HCT116 (cell line): ENCODE results near the gene APBA1. TPM values are rescaled to one million over a fixed set of nuclear protein-coding genes. Genes with fewer than 3 reads are reported as not detected.

Experiments
- ATAC-seq: fragments of 200-7000 bp; cut with Tn5 transposase; 2 replicates; pipeline ENCODE4 v1.9.1; 2020; ENCODE audit warnings: mild to moderate bottlenecking, moderate library complexity
- BruUV-seq: library from RNA; stranded (reverse); fragments of 400-500 nt; replicated peaks from 2 replicates; lab custom pipeline; 2021; lab: Mats Ljungman, UMichigan
- CTCF ChIA-PET: fragments of 300-600 bp; sonication (Branson Sonifier 250); formaldehyde crosslinking; loops from one replicate; lab custom pipeline; 2021; ENCODE audit warnings: antibody characterized with exemption; lab: Charles Lee
- POLR2A ChIA-PET: fragments of 300-600, 350-600 bp; sonication (Branson Sonifier 250); formaldehyde crosslinking; loops from one replicate; lab custom pipeline; 2021; ENCODE audit warnings: antibody characterized with exemption; lab: Charles Lee
- RAD21 ChIA-PET, 2 experiments: fragments of 300-600 bp; sonication (Branson Sonifier 250); formaldehyde crosslinking; loops; one replicate each; lab custom pipeline; 2023; ENCODE audit warnings: low total read pairs in 2 of 2; ENCODE audit not compliant: uncharacterized antibody in 2 of 2, unreplicated experiment in 2 of 2, low non-redundant PET in 1 of 2; lab: Charles Lee
- DNase-seq: peaks from one replicate; pipeline ENCODE4 v3.0.0-alpha.2; 2010; ENCODE audit warnings: low read depth, low spot score
- H2AFZ ChIP-seq: fragments of 200-600 bp; shearing (Covaris generic), sonication (generic); 2 replicates; pipeline ENCODE4 v1.6.1; 2017; ENCODE audit warnings: low read depth, mixed run types, mixed read lengths, antibody characterized with exemption, low read length; ENCODE audit not compliant: poor library complexity, severe bottlenecking
- H3K27ac ChIP-seq: 2 replicates; pipeline ENCODE4 v1.5.1; 2012; ENCODE audit warnings: low read depth, low read length
- H3K27me3 ChIP-seq: fragments of 200-600 bp; sonication (generic); 2 replicates; pipeline ENCODE4 v1.6.1; 2016; ENCODE audit warnings: mixed run types, low read length, mixed read lengths; ENCODE audit not compliant: insufficient read depth
- H3K36me3 ChIP-seq, 2 experiments: fragments of 200-500 bp in 1 of 2; fragments of 200-600 bp in 1 of 2; sonication (Bioruptor generic) in 1 of 2; sonication (generic) in 1 of 2; 2 replicates each; pipeline versions ENCODE4 v1.5.1 to v1.6.1; 2014 to 2016; ENCODE audit warnings: low read length in 2 of 2, inconsistent platforms in 1 of 2, mixed read lengths in 1 of 2, mixed run types in 1 of 2; ENCODE audit not compliant: insufficient read depth in 2 of 2, control insufficient read depth in 1 of 2
- H3K4me1 ChIP-seq, 2 experiments: fragments of 200-600 bp in 1 of 2; sonication (generic) in 1 of 2; 2 replicates each; pipeline versions ENCODE4 v1.5.1 to v1.6.1; 2012 to 2017; ENCODE audit warnings: low read length in 2 of 2, inconsistent platforms in 1 of 2, mild to moderate bottlenecking in 1 of 2, mixed read lengths in 1 of 2, mixed run types in 1 of 2, moderate library complexity in 1 of 2; ENCODE audit not compliant: insufficient read depth in 2 of 2, control insufficient read depth in 1 of 2
- H3K4me2 ChIP-seq: fragments of 200-600 bp; sonication (generic); 2 replicates; pipeline ENCODE4 v1.6.1; 2017; ENCODE audit warnings: mixed run types, low read length, mixed read lengths
- H3K4me3 ChIP-seq, 2 experiments: fragments of 200-600 bp in 1 of 2; sonication (generic) in 1 of 2; replicated peaks in 1 of 2; 2 replicates each; pipeline ENCODE4 v1.5.1; 2011 to 2016; ENCODE audit warnings: low read length in 2 of 2, control low read depth in 1 of 2, low read depth in 1 of 2, mild to moderate bottlenecking in 1 of 2, mixed read lengths in 1 of 2, mixed run types in 1 of 2
- H3K79me2 ChIP-seq: fragments of 200-600 bp; sonication (generic); 2 replicates; pipeline ENCODE4 v1.6.1; 2017; ENCODE audit warnings: mild to moderate bottlenecking, mixed run types, low read length, moderate library complexity, mixed read lengths; ENCODE audit not compliant: insufficient read depth
- H3K9ac ChIP-seq: fragments of 200-600 bp; sonication (generic); 2 replicates; pipeline ENCODE4 v1.6.1; 2016; ENCODE audit warnings: low read length, mixed read lengths
- H3K9me2 ChIP-seq: fragments of 200-600 bp; sonication (generic), shearing (Covaris generic); 2 replicates; pipeline ENCODE4 v1.6.1; 2017; ENCODE audit warnings: mixed run types, mild to moderate bottlenecking, moderate library complexity; ENCODE audit not compliant: insufficient read depth
- H3K9me3 ChIP-seq, 2 experiments: fragments of 200-500 bp in 1 of 2; fragments of 200-600 bp in 1 of 2; sonication (Bioruptor generic) in 1 of 2; sonication (generic) in 1 of 2; 2 replicates each; pipeline ENCODE4 v1.6.1; 2014 to 2017; ENCODE audit warnings: low read length in 2 of 2, mixed read lengths in 2 of 2, inconsistent platforms in 1 of 2, low read depth in 1 of 2, mild to moderate bottlenecking in 1 of 2, mixed run types in 1 of 2, moderate library complexity in 1 of 2; ENCODE audit not compliant: control insufficient read depth in 1 of 2, insufficient read depth in 1 of 2
- H4K20me1 ChIP-seq: fragments of 200-600 bp; sonication (generic), shearing (Covaris generic); 2 replicates; pipeline ENCODE4 v1.6.1; 2017; ENCODE audit warnings: mixed run types, mild to moderate bottlenecking, moderate library complexity; ENCODE audit not compliant: insufficient read depth
- ATF3 ChIP-seq: IDR thresholded peaks from 2 replicates; pipeline ENCODE4 v1.6.1; 2012
- CBX3 ChIP-seq: IDR thresholded peaks from 2 replicates; pipeline ENCODE4 v1.6.1; 2012; ENCODE audit warnings: low read depth
- CEBPB ChIP-seq: IDR thresholded peaks from 2 replicates; pipeline ENCODE4 v1.6.1; 2012; ENCODE audit warnings: low read depth
- EGR1 ChIP-seq: IDR thresholded peaks from 2 replicates; pipeline ENCODE4 v1.6.1; 2012; ENCODE audit warnings: low read depth
- EZH2 ChIP-seq: fragments of 200-600 bp; sonication (generic); IDR thresholded peaks from 2 replicates; pipeline ENCODE4 v1.6.1; 2017; ENCODE audit warnings: antibody characterized with exemption, mixed run types
- EZH2phosphoT487 ChIP-seq: fragments of 200-600 bp; IDR thresholded peaks from 2 replicates; pipeline ENCODE4 v1.6.1; 2018; ENCODE audit warnings: antibody characterized with exemption, borderline replicate concordance
- FOSL1 ChIP-seq: IDR thresholded peaks from 2 replicates; pipeline ENCODE4 v1.6.1; 2012; ENCODE audit warnings: low read depth
- MAX ChIP-seq: IDR thresholded peaks from 2 replicates; pipeline ENCODE4 v1.6.1; 2012
- POLR2A ChIP-seq: IDR thresholded peaks from 2 replicates; pipeline ENCODE4 v1.7.0; 2011; ENCODE audit warnings: borderline replicate concordance; ENCODE audit not compliant: insufficient read depth, insufficient read length; ENCODE audit errors: extremely low read depth
- RAD21 ChIP-seq: IDR thresholded peaks from 2 replicates; pipeline ENCODE4 v1.6.1; 2012; ENCODE audit warnings: low read depth, mild to moderate bottlenecking
- REST ChIP-seq: IDR thresholded peaks from 2 replicates; pipeline ENCODE4 v1.6.1; 2012; ENCODE audit warnings: low read depth
- SIN3A ChIP-seq: IDR thresholded peaks from 2 replicates; pipeline ENCODE4 v1.6.1; 2012; ENCODE audit warnings: low read depth
- TCF7L2 ChIP-seq: IDR thresholded peaks from 2 replicates; pipeline ENCODE4 v1.7.0; 2011; ENCODE audit warnings: borderline replicate concordance, inconsistent platforms; ENCODE audit not compliant: insufficient read depth, insufficient read length; ENCODE audit errors: extremely low read depth
- YY1 ChIP-seq: IDR thresholded peaks from 2 replicates; pipeline ENCODE4 v1.6.1; 2011; ENCODE audit warnings: low read length, low read depth, moderate library complexity, mild to moderate bottlenecking; ENCODE audit not compliant: insufficient replicate concordance; ENCODE audit errors: extremely low read depth
- intact Hi-C: fragments of 100-400 bp; cut with micrococcal nuclease; formaldehyde crosslinking; loops from 2 replicates; pipeline ENCODE4 v1.10.0; 2022
- total RNA-seq: library from RNA; stranded (reverse); gene quantifications from one replicate; pipeline ENCODE4 v1.2.1, GENCODE V29; 2021; ENCODE audit not compliant: unreplicated experiment
- TF ChIP-seq, protein P1 (sequence below), 3 experiments: fragments of 200-600 bp in 1 of 3; sonication (generic) in 1 of 3; IDR thresholded peaks in 2 of 3; conservative IDR thresholded peaks in 1 of 3; 2 replicates each; pipeline ENCODE4 v1.5.1; 2012 to 2017; ENCODE audit warnings: low read depth in 2 of 3, low read length in 2 of 3, antibody characterized with exemption in 1 of 3, borderline replicate concordance in 1 of 3, control low read depth in 1 of 3, mild to moderate bottlenecking in 1 of 3, mixed read lengths in 1 of 3, mixed run types in 1 of 3, moderate library complexity in 1 of 3; ENCODE audit not compliant: insufficient read depth in 1 of 3

Gene APBA1
- total RNA-seq, 1 experiment from 2014 or later: 0.20 TPM

DNA sequence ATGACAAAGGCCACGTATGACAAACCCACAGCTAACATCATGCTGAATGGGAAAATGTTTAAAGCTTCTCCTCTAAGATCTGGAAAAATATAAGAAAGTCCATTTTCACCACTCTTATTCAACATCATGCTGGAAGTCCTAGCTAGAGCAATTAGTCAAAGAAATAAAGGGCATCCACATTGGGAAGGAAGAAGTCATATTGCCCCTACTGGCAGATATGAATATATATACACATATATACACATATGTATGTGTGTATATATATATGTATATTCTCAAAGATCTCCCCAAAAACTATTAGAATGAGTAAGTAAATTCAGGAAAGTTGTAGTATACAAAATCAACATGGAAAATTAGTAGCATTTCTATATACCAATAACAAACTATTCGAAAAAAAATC lies 17.1 kb downstream of the APBA1 start:
- H3K4me3 ChIP-seq: no peak overlapping the region
- no peaks in the 10 kb centered on the region for H3K9me3 ChIP-seq
- RAD21 ChIA-PET: no interaction called here
- H3K9ac ChIP-seq: no peak overlapping the region
- ATAC-seq: peak; percentile 55; the same call in 1 of the 2 replicates
- no peaks in the 10 kb centered on the region for H4K20me1 ChIP-seq
- no peaks in the 10 kb centered on the region for H3K36me3 ChIP-seq
- no peak overlapping the region for H3K4me2 ChIP-seq
- no peaks in the 10 kb centered on the region for H3K9me2 ChIP-seq
- no peak overlapping the region for H2AFZ ChIP-seq
- TF ChIP-seq EZH2 (no peak), ATF3 (no peak), CBX3 (no peak), TCF7L2 (no peak), EGR1 (no peak), RAD21 (no peak), FOSL1 (no peak)
- TF ChIP-seq, all 23 proteins: peak for 0
- ChIA-PET CTCF (interaction anchor here (1.7 kb wide), 1 partner anchor 17 kb away, joined by 5 read pairs; the partner anchor contains the start of gene APBA1), POLR2A (no interaction called here)
- Histone ChIP-seq H3K79me2 (no peaks in the 10 kb centered on the region), H3K4me1 (no peaks in the 10 kb centered on the region), H3K27me3 (peaks cover 11% of the 10 kb centered on the region), H3K27ac (no peak overlapping the region)
- BruUV-seq: no TSS peak
- no peak for DNase-seq
- intact Hi-C loops: no loop called here

- Histone ChIP-seq H3K27me3 (no peaks in the 10 kb centered on the region), H3K4me1 (no peaks in the 10 kb centered on the region), H3K36me3 (no peaks in the 10 kb centered on the region), H3K9me3 (no peaks in the 10 kb centered on the region), H3K9me2 (no peaks in the 10 kb centered on the region), H3K79me2 (no peaks in the 10 kb centered on the region), H2AFZ (no peak overlapping the region), H3K4me3 (no peak overlapping the region), H3K4me2 (no peak overlapping the region), H3K27ac (no peak overlapping the region), H4K20me1 (no peaks in the 10 kb centered on the region), H3K9ac (no peak overlapping the region)
- RAD21 ChIA-PET: no interaction called here
- CTCF ChIA-PET: interaction anchor here (1.2 kb wide), 1 partner anchor 20 kb away, joined by 3 read pairs; no protein-coding TSS in a partner anchor
- DNase-seq (no peak), ATAC-seq (no peak)
- no TSS peak for BruUV-seq
- POLR2A ChIA-PET: no interaction called here
- intact Hi-C loops: no loop called here
- TF ChIP-seq SIN3A: no peak
- no peak for TF ChIP-seq EZH2phosphoT487
- TF ChIP-seq CEBPB: no peak
- no peak for TF ChIP-seq REST
- TF ChIP-seq POLR2A: no peak
- no peak for TF ChIP-seq RAD21
- TF ChIP-seq, protein P1, sequence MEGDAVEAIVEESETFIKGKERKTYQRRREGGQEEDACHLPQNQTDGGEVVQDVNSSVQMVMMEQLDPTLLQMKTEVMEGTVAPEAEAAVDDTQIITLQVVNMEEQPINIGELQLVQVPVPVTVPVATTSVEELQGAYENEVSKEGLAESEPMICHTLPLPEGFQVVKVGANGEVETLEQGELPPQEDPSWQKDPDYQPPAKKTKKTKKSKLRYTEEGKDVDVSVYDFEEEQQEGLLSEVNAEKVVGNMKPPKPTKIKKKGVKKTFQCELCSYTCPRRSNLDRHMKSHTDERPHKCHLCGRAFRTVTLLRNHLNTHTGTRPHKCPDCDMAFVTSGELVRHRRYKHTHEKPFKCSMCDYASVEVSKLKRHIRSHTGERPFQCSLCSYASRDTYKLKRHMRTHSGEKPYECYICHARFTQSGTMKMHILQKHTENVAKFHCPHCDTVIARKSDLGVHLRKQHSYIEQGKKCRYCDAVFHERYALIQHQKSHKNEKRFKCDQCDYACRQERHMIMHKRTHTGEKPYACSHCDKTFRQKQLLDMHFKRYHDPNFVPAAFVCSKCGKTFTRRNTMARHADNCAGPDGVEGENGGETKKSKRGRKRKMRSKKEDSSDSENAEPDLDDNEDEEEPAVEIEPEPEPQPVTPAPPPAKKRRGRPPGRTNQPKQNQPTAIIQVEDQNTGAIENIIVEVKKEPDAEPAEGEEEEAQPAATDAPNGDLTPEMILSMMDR (IDR thresholded peaks at IDR 0.05 in 2 of 3, conservative IDR thresholded peaks at IDR 0.05 in 1 of 3; ENCODE audit: borderline replicate concordance in 1 of 3, insufficient read depth in 1 of 3, low read depth in 2 of 3, low read length in 2 of 3): no peak
- TF ChIP-seq ATF3: no peak
- no peak for TF ChIP-seq YY1
- no peak for TF ChIP-seq EGR1
- no peak for TF ChIP-seq MAX
These were observed 18.9 kb downstream of the APBA1 start for GRCh38 chr9:69653261-69653660.
